Smooth muscle cell of the brain vasculature (primary cell): ENCODE measurements around the gene ZWILCH.
"Not testable (repeated sequence)": the region's sequence is repeated elsewhere in the genome, so short reads cannot be mapped to it uniquely, and the experiment has no call there.

Experiments
- DNase-seq: peaks from one replicate; pipeline ENCODE4 v3.0.0-alpha.2; 2012; ENCODE audit warnings: low read depth, low spot score

The ZWILCH gene

GRCh38 chr15:66581972-66582537 is 76.9 kb downstream of the ZWILCH start:
- DNase-seq, result no peak

GRCh38 chr15:66586155-66586976 is 81.2 kb downstream of the ZWILCH start:
- no peak for DNase-seq

DNA sequence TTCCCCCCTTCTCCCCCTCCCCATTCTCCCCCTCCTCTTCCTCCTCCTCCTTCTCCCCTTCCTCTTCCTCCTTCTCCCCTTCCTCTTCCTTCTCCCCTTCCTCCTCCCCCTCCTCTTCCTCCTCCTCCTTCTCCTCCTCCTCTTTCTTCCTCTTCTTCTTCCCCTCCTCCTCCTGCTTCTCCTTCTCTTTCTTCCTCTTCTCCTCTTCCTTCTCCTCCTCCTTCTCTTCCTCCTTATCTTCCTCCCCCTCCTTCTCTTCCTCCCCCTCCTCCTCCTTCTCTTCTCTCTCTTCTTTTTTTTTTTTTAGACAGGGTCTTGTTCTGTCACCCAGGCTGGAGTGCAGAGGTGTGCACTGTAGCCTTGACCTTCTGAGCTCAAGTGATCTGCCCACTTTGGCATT is 81.9 kb downstream of the ZWILCH start:
- no peak for DNase-seq

- no peak for DNase-seq
Measured at GRCh38 chr15:66587749-66588148, 82.6 kb downstream of the ZWILCH start.

DNA sequence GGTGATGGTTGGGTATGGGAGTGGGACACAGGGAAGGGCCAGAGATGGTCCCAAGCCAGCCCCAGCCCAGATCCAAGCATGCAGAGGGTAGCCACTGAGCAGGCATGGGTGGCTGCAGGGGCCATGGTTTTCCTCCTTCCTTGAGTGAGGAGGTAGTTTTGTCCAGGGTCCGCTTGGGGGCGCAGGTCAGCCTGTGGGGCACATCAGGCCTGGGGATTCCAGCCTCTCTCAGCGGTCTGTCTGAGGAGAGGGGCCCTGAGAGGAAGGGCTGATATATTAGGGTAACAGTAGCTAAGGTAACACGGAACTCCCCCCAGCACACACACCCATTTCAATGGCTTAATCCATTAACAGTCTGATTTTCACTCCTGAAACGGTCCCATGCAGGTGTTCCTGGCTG is 83.4 kb downstream of the ZWILCH start:
- DNase-seq, result no peak

GRCh38 chr15:66588971-66589370 is 83.8 kb downstream of the ZWILCH start:
- no peak for DNase-seq

GRCh38 chr15:66589429-66589828 is 84.3 kb downstream of the ZWILCH start:
- DNase-seq, result not testable (repeated sequence)

- no peak for DNase-seq
Measured at GRCh38 chr15:66590435-66590834, 85.3 kb downstream of the ZWILCH start.

GRCh38 chr15:66591322-66591862 is 86.3 kb downstream of the ZWILCH start:
- DNase-seq, result no peak

- DNase-seq, result no peak
Measured at GRCh38 chr15:66592505-66593218, 87.5 kb downstream of the ZWILCH start.

DNA sequence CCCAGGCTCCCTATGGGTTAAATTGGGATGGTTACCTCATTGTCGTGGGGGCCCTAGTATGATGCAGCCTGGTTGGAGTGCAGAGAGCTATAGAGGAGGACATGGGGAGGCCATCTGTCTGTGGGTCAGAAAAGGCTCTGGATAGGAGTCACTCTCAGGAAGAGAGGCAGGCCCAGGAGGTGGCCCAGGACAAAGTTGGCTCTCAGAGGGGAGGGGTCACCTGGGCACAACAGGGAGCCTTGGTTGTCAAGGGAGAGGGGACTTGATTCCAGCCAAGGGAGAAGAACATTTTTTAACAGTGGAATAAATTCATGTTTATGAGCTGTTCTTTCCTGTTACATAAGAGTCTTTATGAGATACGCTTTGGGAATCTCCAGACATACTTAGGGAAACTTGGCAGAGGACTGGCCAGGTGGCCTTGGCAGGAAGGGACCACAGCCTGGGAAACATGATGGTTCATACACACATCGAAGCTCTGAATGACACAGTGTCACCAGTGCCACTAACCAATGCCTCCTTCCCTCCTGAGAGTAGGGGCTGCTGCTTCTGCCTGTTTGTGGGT is 88.2 kb downstream of the ZWILCH start:
- DNase-seq, result no peak

DNA sequence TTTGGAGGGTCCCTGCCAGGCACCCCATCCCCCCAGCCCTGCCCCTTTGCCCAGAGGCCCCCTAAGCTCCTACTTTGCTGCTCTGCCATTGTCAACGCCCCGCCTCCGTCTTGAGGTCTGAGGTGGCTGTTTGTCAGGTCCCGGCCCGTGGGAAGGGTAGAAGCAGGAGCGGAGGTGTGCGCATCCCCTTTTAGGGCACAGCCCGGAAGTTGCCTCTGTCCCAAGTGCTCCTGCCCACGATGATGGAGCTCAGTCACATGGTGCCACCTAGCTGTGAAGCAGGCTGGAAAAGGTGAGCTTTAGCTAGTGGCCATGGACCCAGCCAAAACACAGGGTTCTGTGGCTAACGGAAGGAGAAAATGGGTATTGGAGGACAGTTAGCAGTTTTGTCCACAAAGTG is 89.2 kb downstream of the ZWILCH start:
- DNase-seq, result no peak

DNA sequence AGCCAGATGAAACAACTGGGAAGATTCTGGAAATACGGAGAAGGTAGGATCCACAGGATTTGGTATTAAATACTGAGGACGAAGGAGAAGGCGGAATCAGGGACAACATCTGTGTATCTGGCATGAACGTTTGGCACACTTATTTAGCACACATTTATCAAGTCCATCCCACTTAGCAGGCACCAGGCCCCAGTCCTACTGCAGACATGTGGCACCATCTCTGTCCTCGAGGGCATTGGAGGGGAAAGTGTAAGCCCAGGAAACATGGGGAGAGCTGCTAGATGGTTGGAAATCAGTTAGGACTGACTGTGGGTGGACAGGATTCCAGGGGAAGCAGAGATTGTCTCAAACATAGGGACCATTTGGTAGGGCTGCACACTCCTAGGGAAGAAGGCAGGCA is 89.7 kb downstream of the ZWILCH start:
- DNase-seq, result no peak

DNA sequence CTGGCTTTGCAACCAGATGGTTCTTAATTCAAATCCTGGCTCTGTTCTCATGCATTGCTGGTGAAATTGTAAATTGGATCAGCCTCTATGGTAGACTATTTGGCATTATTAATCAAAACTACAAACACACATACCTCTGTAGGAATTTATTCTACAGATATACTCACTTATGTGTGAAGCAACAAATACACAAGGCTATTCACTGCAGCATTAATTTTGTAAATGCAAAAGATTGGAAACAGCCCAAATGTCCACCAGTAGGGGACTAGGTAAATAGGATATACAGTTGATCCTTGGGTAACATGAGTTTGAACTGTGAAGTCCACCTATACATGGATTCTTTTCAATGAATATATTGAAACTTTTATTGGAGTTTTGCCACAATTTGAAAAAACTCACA is 90.2 kb downstream of the ZWILCH start:
- DNase-seq, result no peak

DNA sequence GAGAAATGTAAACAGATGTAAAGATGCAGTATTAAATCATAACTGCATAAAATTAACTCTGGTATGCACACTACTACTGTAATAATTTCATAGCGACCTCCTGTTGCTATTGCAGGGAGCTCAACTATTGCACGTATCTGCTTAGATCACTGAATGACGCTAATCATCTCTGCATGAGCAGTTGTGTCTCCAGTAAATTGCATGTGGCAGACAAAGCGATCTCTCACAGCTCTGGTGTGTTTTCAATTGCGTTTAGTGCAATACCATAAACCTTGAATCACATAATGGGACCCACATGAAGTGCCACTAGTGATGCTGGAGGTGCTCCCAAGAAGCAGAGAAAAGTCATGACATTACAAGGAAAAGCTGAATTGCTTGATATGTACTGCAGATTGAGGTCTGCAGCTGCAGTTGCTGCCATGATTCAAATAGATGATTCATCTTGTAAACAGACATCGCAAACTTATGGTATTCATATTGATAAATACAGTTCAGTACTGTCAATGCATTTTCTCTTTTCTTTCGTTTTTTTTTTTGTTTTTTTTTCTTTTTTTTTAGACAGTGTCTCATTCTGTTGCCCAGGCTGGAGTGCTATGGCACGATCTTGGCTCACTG is 90.9 kb downstream of the ZWILCH start:
- DNase-seq, result no peak

DNA sequence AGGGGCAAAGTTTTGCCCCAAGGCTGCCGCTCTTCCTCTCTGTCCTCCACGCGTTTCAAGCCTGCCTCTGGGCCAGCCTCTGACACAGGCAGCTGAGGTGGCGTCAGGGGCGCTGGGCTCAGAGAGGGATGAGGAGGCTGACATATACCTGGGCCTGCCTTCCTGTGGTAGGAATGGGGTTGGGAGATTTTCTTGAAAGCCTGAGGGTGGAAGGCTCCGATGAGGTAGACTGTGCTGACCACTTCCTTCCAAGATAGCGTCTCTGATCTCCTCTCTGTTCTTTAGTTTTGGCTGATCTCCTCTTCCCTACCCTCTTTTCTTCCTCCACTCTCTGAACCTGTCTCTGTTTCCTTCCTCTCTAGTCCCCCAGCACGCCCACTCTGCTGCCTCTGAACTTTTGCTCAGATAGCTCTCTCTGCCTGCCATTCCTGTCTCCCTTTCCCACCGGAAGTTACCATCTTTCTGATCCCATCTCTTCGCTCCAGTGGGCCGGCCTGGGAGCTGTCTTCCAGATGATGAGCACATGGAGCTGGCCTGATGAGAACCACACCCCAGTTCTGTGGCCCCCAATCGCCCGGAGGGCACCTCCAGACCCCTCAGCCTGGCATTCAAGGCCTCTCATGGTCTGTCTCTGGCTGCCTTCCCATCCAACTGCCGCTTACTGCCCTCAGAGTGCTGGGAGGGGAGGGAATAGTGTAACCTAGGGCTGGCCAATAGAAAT is 93.1 kb downstream of the ZWILCH start:
- no peak for DNase-seq
